ENCODE measurements around the gene MOV10L1. TPM values are rescaled to one million over a fixed set of nuclear protein-coding genes. Genes with fewer than 3 reads are reported as not detected.

MOV10L1 gene
- total RNA-seq, 1 experiment from 2014 or later: 0.26 TPM

- no peak overlapping the region for H3K4me2 ChIP-seq (ENCODE audit: low read length)
- no TSS peak for BruUV-seq (replicated peaks)
Observed at GRCh38 chr22:50059881-50060262, 29.9 kb upstream of the MOV10L1 start.

DNA sequence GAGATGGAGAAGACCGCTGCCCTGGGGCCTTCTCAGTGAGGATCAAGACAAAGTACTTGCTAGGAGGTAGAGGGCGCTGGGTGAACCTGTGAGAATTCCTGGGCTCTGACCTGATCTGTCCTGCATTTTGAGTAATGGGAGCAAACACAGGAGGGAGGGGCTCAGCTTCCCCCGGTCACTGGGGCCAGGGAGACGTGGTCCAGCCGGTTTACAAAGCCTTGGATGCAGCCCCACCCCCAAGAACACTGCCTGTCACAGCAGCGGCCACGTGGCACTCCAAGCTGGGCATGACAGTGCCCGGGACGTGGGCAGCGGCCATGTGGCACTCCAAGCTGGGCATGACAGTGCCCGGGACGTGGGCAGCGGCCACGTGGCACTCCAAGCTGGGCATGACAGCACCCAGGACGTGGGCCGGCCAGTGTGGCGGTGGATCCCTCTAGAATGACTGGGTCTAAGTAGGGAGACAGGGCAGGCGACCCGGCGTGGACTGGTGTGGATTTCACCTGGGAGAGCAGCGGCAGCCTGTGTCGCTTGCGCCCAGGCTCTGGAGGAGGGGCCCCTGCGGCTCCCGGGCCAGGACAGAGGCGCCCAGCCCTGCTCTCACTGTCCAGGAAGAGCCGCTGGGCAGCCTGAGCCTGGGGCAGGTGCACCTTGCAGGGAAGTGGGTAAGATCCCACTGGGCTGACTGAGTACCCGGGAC lies 29.2 kb upstream of the MOV10L1 start:
- Histone ChIP-seq H3K27me3 (ENCODE audit: low read length) (no peaks in the 10 kb centered on the region), H4K20me1 (ENCODE audit: low read length) (no peaks in the 10 kb centered on the region), H3K9ac (ENCODE audit: low read length) (no peak overlapping the region), H3K4me1 (ENCODE audit: insufficient read depth, low read length) (no peaks in the 10 kb centered on the region), H3K9me3 (ENCODE audit: low read length) (no peaks in the 10 kb centered on the region), H3K4me3 (ENCODE audit: low read length) (no peak overlapping the region), H2AFZ (ENCODE audit: low read length) (no peak overlapping the region), H3K36me3 (ENCODE audit: low read depth, low read length) (no peaks in the 10 kb centered on the region), H3K27ac (ENCODE audit: low read length) (no peak overlapping the region), H3K4me2 (ENCODE audit: low read length) (no peak overlapping the region), H3K9me2 (replicated peaks; ENCODE audit: low read length) (no peaks in the 10 kb centered on the region), H3K79me2 (ENCODE audit: low read length) (no peaks in the 10 kb centered on the region), H3F3A (ENCODE audit: low read length, unreplicated experiment) (no peaks in the 10 kb centered on the region)
- no peak for DNase-seq
- no TSS peak for BruUV-seq (replicated peaks)
- no peak for ATAC-seq
- no peak for TF ChIP-seq EZH2phosphoT487 (IDR thresholded peaks at IDR 0.05; ENCODE audit: borderline replicate concordance, low read length)
- no peak for TF ChIP-seq EZH2 (IDR thresholded peaks at IDR 0.05; ENCODE audit: low read length, unreplicated experiment)
- TF ChIP-seq, protein P1, sequence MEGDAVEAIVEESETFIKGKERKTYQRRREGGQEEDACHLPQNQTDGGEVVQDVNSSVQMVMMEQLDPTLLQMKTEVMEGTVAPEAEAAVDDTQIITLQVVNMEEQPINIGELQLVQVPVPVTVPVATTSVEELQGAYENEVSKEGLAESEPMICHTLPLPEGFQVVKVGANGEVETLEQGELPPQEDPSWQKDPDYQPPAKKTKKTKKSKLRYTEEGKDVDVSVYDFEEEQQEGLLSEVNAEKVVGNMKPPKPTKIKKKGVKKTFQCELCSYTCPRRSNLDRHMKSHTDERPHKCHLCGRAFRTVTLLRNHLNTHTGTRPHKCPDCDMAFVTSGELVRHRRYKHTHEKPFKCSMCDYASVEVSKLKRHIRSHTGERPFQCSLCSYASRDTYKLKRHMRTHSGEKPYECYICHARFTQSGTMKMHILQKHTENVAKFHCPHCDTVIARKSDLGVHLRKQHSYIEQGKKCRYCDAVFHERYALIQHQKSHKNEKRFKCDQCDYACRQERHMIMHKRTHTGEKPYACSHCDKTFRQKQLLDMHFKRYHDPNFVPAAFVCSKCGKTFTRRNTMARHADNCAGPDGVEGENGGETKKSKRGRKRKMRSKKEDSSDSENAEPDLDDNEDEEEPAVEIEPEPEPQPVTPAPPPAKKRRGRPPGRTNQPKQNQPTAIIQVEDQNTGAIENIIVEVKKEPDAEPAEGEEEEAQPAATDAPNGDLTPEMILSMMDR (conservative IDR thresholded peaks at IDR 0.05; ENCODE audit: low read depth, low read length): no peak
- intact Hi-C loops (cut with micrococcal nuclease): no loop called here
- ChIA-PET POLR2A (ENCODE audit: unreplicated experiment) (no interaction called here), CTCF (no interaction called here)

More at GRCh38 chr22:50059881-50060262, 29.9 kb upstream of the MOV10L1 start:
- intact Hi-C loops (cut with micrococcal nuclease): no loop called here
- Histone ChIP-seq H4K20me1 (ENCODE audit: low read length) (no peaks in the 10 kb centered on the region), H3K79me2 (ENCODE audit: low read length) (no peaks in the 10 kb centered on the region), H3K9me2 (replicated peaks; ENCODE audit: low read length) (no peaks in the 10 kb centered on the region), H3F3A (ENCODE audit: low read length, unreplicated experiment) (no peaks in the 10 kb centered on the region), H3K36me3 (ENCODE audit: low read depth, low read length) (no peaks in the 10 kb centered on the region), H2AFZ (ENCODE audit: low read length) (no peak overlapping the region), H3K27me3 (ENCODE audit: low read length) (no peaks in the 10 kb centered on the region), H3K27ac (ENCODE audit: low read length) (no peak overlapping the region), H3K9ac (ENCODE audit: low read length) (no peak overlapping the region), H3K9me3 (ENCODE audit: low read length) (no peaks in the 10 kb centered on the region), H3K4me3 (ENCODE audit: low read length) (no peak overlapping the region), H3K4me1 (ENCODE audit: insufficient read depth, low read length) (0 out of 2 replicates have a peak, but pooled peaks cover 3% of the 10 kb centered on the region)
- POLR2A ChIA-PET (ENCODE audit: unreplicated experiment): no interaction called here
- TF ChIP-seq EZH2phosphoT487 (IDR thresholded peaks at IDR 0.05; ENCODE audit: borderline replicate concordance, low read length) (no peak), EZH2 (IDR thresholded peaks at IDR 0.05; ENCODE audit: low read length, unreplicated experiment) (no peak)
- TF ChIP-seq, protein P1 (conservative IDR thresholded peaks at IDR 0.05; ENCODE audit: low read depth, low read length): no peak
- CTCF ChIA-PET: no interaction called here
- DNase-seq (no peak), ATAC-seq (no peak)

GRCh38 chr22:50061141-50061823 lies 28.5 kb upstream of the MOV10L1 start:
- H4K20me1 ChIP-seq (ENCODE audit: low read length): no peaks in the 10 kb centered on the region
- TF ChIP-seq EZH2phosphoT487 (IDR thresholded peaks at IDR 0.05; ENCODE audit: borderline replicate concordance, low read length) (no peak), EZH2 (IDR thresholded peaks at IDR 0.05; ENCODE audit: low read length, unreplicated experiment) (no peak)
- TF ChIP-seq, protein P1 (conservative IDR thresholded peaks at IDR 0.05; ENCODE audit: low read depth, low read length): no peak
- no peaks in the 10 kb centered on the region for H3K79me2 ChIP-seq (ENCODE audit: low read length)
- ChIA-PET CTCF (no interaction called here), POLR2A (ENCODE audit: unreplicated experiment) (no interaction called here)
- H3K4me3 ChIP-seq (ENCODE audit: low read length): no peak overlapping the region
- no peaks in the 10 kb centered on the region for H3K9me2 ChIP-seq (replicated peaks; ENCODE audit: low read length)
- DNase-seq (no peak), ATAC-seq (no peak)
- H3F3A ChIP-seq (ENCODE audit: low read length, unreplicated experiment): no peaks in the 10 kb centered on the region
- no peaks in the 10 kb centered on the region for H3K9me3 ChIP-seq (ENCODE audit: low read length)
- no peak overlapping the region for H3K4me2 ChIP-seq (ENCODE audit: low read length)
- H2AFZ ChIP-seq (ENCODE audit: low read length): no peak overlapping the region
- BruUV-seq (replicated peaks): no TSS peak
- intact Hi-C loops (cut with micrococcal nuclease): no loop called here
- H3K27me3 ChIP-seq (ENCODE audit: low read length): no peaks in the 10 kb centered on the region
- H3K27ac ChIP-seq (ENCODE audit: low read length): no peak overlapping the region
- no peaks in the 10 kb centered on the region for H3K36me3 ChIP-seq (ENCODE audit: low read depth, low read length)
- no peaks in the 10 kb centered on the region for H3K4me1 ChIP-seq (ENCODE audit: insufficient read depth, low read length)
- no peak overlapping the region for H3K9ac ChIP-seq (ENCODE audit: low read length)
